Measurements from ENCODE around the gene PRXL2B.

DNA sequence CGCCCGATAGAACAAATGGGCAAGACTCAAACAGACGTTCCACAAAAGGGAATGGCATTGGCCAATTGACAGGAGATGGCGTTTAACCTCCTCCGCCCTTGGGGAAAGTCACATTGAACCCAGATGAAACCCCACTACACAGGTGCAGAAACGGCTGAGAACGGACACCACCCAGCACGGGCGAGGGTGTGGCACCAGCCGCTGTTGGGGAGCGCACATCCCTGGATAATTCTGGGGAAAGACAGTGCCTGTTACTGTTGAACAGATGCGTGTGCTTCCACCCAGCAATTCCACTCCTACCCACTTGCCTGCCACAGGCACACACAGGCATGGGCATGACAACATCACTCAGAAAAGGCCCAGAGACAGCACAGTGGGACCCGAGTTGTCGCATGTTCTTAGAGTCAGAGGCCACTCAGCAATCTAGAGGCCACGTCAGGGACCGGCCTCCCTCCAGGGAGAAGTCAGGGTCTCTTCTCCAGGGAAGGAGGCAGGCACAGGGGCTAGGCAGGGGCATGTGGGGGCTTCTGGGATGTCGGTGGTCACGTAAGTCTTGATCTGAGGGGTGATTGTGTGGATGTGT, 15.2 kb downstream of the PRXL2B start:
- TF ChIP-seq, protein P1, sequence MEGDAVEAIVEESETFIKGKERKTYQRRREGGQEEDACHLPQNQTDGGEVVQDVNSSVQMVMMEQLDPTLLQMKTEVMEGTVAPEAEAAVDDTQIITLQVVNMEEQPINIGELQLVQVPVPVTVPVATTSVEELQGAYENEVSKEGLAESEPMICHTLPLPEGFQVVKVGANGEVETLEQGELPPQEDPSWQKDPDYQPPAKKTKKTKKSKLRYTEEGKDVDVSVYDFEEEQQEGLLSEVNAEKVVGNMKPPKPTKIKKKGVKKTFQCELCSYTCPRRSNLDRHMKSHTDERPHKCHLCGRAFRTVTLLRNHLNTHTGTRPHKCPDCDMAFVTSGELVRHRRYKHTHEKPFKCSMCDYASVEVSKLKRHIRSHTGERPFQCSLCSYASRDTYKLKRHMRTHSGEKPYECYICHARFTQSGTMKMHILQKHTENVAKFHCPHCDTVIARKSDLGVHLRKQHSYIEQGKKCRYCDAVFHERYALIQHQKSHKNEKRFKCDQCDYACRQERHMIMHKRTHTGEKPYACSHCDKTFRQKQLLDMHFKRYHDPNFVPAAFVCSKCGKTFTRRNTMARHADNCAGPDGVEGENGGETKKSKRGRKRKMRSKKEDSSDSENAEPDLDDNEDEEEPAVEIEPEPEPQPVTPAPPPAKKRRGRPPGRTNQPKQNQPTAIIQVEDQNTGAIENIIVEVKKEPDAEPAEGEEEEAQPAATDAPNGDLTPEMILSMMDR (conservative IDR thresholded peaks at IDR 0.05; ENCODE audit: low read length), result no peak
- no peak for TF ChIP-seq EZH2phosphoT487 (IDR thresholded peaks at IDR 0.05; ENCODE audit: borderline replicate concordance, low read depth, low read length)

All from OCI-LY7 (cell line).